Natural killer cell (primary cell): ENCODE data around the gene PELI3. TPM values are rescaled to one million over a fixed set of nuclear protein-coding genes. Genes with fewer than 3 reads are reported as not detected.
"Not testable (repeated sequence)": the region's sequence is repeated elsewhere in the genome, so short reads cannot be mapped to it uniquely, and the experiment has no call there.

ENCODE experiments used
- ATAC-seq, 3 donors: fragments of 150-1000 bp in 2 of 3; fragments of 200-7000 bp in 1 of 3; cut with Tn5 transposase; 1 replicate in 1 of 3; 2 replicates in 2 of 3; pipeline ENCODE4 v1.10.0; 2021; ENCODE audit warnings: mild to moderate bottlenecking in 2 of 3, moderate library complexity in 2 of 3
- DNase-seq, 2 donors: peaks; one replicate each; pipeline versions ENCODE4 v3.0.0 to v3.0.0-alpha.2; 2013 to 2021; ENCODE audit warnings: mixed read lengths in 1 of 2
- H3K27ac ChIP-seq: one replicate; pipeline ENCODE4 v1.5.1; 2013; ENCODE audit warnings: mild to moderate bottlenecking, low read length
- H3K27me3 ChIP-seq: one replicate; pipeline ENCODE4 v1.6.1; 2013; ENCODE audit warnings: low read length; ENCODE audit not compliant: control insufficient read depth, insufficient read depth
- H3K36me3 ChIP-seq: one replicate; pipeline ENCODE4 v1.6.1; 2013; ENCODE audit warnings: low read length; ENCODE audit not compliant: control insufficient read depth, insufficient read depth
- H3K4me1 ChIP-seq: one replicate; pipeline ENCODE4 v1.6.1; 2013; ENCODE audit warnings: low read length; ENCODE audit not compliant: control insufficient read depth, insufficient read depth
- H3K4me3 ChIP-seq: one replicate; pipeline ENCODE4 v1.5.1; 2013; ENCODE audit warnings: low read length
- H3K9me3 ChIP-seq: one replicate; pipeline ENCODE4 v1.6.1; 2013; ENCODE audit warnings: low read length; ENCODE audit not compliant: control insufficient read depth, insufficient read depth
- H3K27ac Mint-ChIP-seq, 2 donors: one replicate each; pipeline ENCODE4 v1.8.0; 2022; ENCODE audit warnings: mild to moderate bottlenecking in 2 of 2, mixed read lengths in 2 of 2, moderate library complexity in 1 of 2
- H3K27me3 Mint-ChIP-seq, 2 donors: one replicate each; pipeline ENCODE4 v1.8.0; 2022; ENCODE audit warnings: low read depth in 2 of 2, mixed read lengths in 2 of 2
- H3K36me3 Mint-ChIP-seq: one replicate; pipeline ENCODE4 v1.8.0; 2022; ENCODE audit warnings: mixed read lengths
- H3K4me1 Mint-ChIP-seq, 2 donors: one replicate each; pipeline ENCODE4 v1.8.0; 2022; ENCODE audit warnings: mixed read lengths in 2 of 2
- H3K4me3 Mint-ChIP-seq: one replicate; pipeline ENCODE4 v1.8.0; 2022; ENCODE audit warnings: mild to moderate bottlenecking, moderate library complexity, mixed read lengths
- H3K9me3 Mint-ChIP-seq, 2 donors: one replicate each; pipeline ENCODE4 v1.8.0; 2022; ENCODE audit warnings: mixed read lengths in 2 of 2
- CTCF ChIP-seq: fragments of 200-600 bp; IDR thresholded peaks from one replicate; pipeline ENCODE4 v1.8.0; 2022; ENCODE audit warnings: antibody characterized with exemption
- WGBS: methylation state at CpG from one replicate; pipeline ENCODE4 v1.1.7; 2013; ENCODE audit warnings: missing lambda C conversion rate; ENCODE audit not compliant: insufficient coverage; 5-methylcytosine and 5-hydroxymethylcytosine counted together
- intact Hi-C: fragments of 100-400 bp; cut with micrococcal nuclease; formaldehyde crosslinking; loops from one replicate; pipeline ENCODE4 v1.14.2; 2022
- total RNA-seq, 4 donors: library from RNA; stranded (reverse); fragments of 120-200 nt in 1 of 4; gene quantifications; one replicate each; pipeline versions ENCODE4 v1.2.3 to v1.2.4, GENCODE V29; 2013 to 2022

PELI3 gene
- total RNA-seq, 3 donors from 2014 or later (not counting 1 experiment from before 2014, with no cell fraction given): 5.3 to 6.3 (median 5.6) TPM

GRCh38 chr11:66429983-66430602 is 36.6 kb upstream of the PELI3 start:
- no peaks in the 10 kb centered on the region for H3K36me3 ChIP-seq
- H3K27me3 ChIP-seq: no peaks in the 10 kb centered on the region
- H3K4me3 Mint-ChIP-seq: no peak overlapping the region
- WGBS: 38% methylated on average over 8 of the region's 9 CpGs
- H3K4me1 Mint-ChIP-seq: peaks cover 0 to 7% of the 10 kb centered on the region in 2 donors
- H3K36me3 Mint-ChIP-seq: no peaks in the 10 kb centered on the region
- DNase-seq (peak; percentile 62 to 86), ATAC-seq (peak; percentile 63 to 76 (median 73))
- H3K4me3 ChIP-seq: no peak overlapping the region
- no peaks in the 10 kb centered on the region for H3K4me1 ChIP-seq
- no peaks in the 10 kb centered on the region for H3K9me3 Mint-ChIP-seq
- H3K27ac Mint-ChIP-seq: no peak overlapping the region
- intact Hi-C loops: loop anchor here (1.0 kb wide), 1 partner anchor 22 kb away; no protein-coding TSS in a partner anchor
- TF ChIP-seq CTCF: peak; percentile 78
- H3K9me3 ChIP-seq: no peaks in the 10 kb centered on the region
- peaks cover 0 to 3% of the 10 kb centered on the region in 2 donors for H3K27me3 Mint-ChIP-seq
- no peak overlapping the region for H3K27ac ChIP-seq

GRCh38 chr11:66431287-66431686 is 35.4 kb upstream of the PELI3 start:
- DNase-seq, H3K36me3 ChIP-seq, H3K27me3 ChIP-seq, H3K4me1 ChIP-seq, H3K27ac Mint-ChIP-seq, H3K9me3 Mint-ChIP-seq, ATAC-seq, H3K36me3 Mint-ChIP-seq, intact Hi-C loops, H3K9me3 ChIP-seq, H3K27ac ChIP-seq, H3K4me3 Mint-ChIP-seq, H3K4me1 Mint-ChIP-seq, H3K27me3 Mint-ChIP-seq, H3K4me3 ChIP-seq: not testable (repeated sequence)

- H3K9me3 Mint-ChIP-seq, H3K4me1 Mint-ChIP-seq, DNase-seq, H3K4me3 ChIP-seq, H3K27ac ChIP-seq, H3K27me3 Mint-ChIP-seq, ATAC-seq, H3K36me3 Mint-ChIP-seq, H3K4me1 ChIP-seq, H3K27me3 ChIP-seq, H3K9me3 ChIP-seq, H3K27ac Mint-ChIP-seq, intact Hi-C loops, H3K4me3 Mint-ChIP-seq: not testable (repeated sequence)
- WGBS: 91% methylated on average over 8 of the region's 8 CpGs
- peaks cover 13% of the 10 kb centered on the region for H3K36me3 ChIP-seq
Observed at GRCh38 chr11:66431871-66432329, 34.8 kb upstream of the PELI3 start.

GRCh38 chr11:66432597-66432996 is 34.1 kb upstream of the PELI3 start:
- H3K27ac ChIP-seq: no peak overlapping the region
- intact Hi-C loops: no loop called here
- TF ChIP-seq CTCF: no peak
- H3K9me3 Mint-ChIP-seq: no peaks in the 10 kb centered on the region
- no peak overlapping the region for H3K4me3 Mint-ChIP-seq
- no peaks in the 10 kb centered on the region for H3K4me1 ChIP-seq
- ATAC-seq (no peak), DNase-seq (no peak)
- no peaks in the 10 kb centered on the region for H3K36me3 Mint-ChIP-seq
- H3K27me3 Mint-ChIP-seq: no peaks in the 10 kb centered on the region
- no peak overlapping the region for H3K27ac Mint-ChIP-seq
- WGBS: 81% methylated on average over 5 of the region's 7 CpGs
- peaks cover under 1 to 7% of the 10 kb centered on the region in 2 donors for H3K4me1 Mint-ChIP-seq
- no peak overlapping the region for H3K4me3 ChIP-seq
- H3K9me3 ChIP-seq: no peaks in the 10 kb centered on the region
- H3K36me3 ChIP-seq: peaks cover 14% of the 10 kb centered on the region
- no peaks in the 10 kb centered on the region for H3K27me3 ChIP-seq
